WI38 (cell line): ENCODE data around the gene TLN1.

Experiments
- H3K4me3 ChIP-seq: 2 replicates; pipeline ENCODE4 v1.5.1; 2011; ENCODE audit warnings: low read depth, mild to moderate bottlenecking, control low read depth, low read length
- CTCF ChIP-seq: IDR thresholded peaks from 2 replicates; pipeline ENCODE4 v1.5.1; 2012; ENCODE audit warnings: low read depth, mild to moderate bottlenecking, control low read depth, low read length

Gene TLN1

GRCh38 chr9:35661756-35662350 lies 70.1 kb downstream of the TLN1 start:
- no peak overlapping the region for H3K4me3 ChIP-seq
- TF ChIP-seq CTCF: no peak

GRCh38 chr9:35660966-35661415 lies 71.0 kb downstream of the TLN1 start:
- TF ChIP-seq CTCF: peak; percentile 52
- H3K4me3 ChIP-seq: no peak overlapping the region

GRCh38 chr9:35659340-35659739 lies 72.7 kb downstream of the TLN1 start:
- TF ChIP-seq CTCF: no peak
- H3K4me3 ChIP-seq: peak overlapping the region; percentile 82

GRCh38 chr9:35658968-35659220 lies 73.1 kb downstream of the TLN1 start:
- peak overlapping the region; percentile 82 for H3K4me3 ChIP-seq
- TF ChIP-seq CTCF: no peak

GRCh38 chr9:35658137-35658967 lies 73.6 kb downstream of the TLN1 start, which contains the start of gene CCDC107:
Gene CCDC107 (plus strand): TSS chr9:35658292. CDS start chr9:35658380, 88 bp downstream.
- TF ChIP-seq CTCF: no peak
- H3K4me3 ChIP-seq: peak within 1 kb of the TSS; percentile 82

- H3K4me3 ChIP-seq: peak within 1 kb of the TSS; percentile 82
- 0 out of 2 replicates have a peak, but pooled peaks have one; percentile 12 for TF ChIP-seq CTCF
Observed at GRCh38 chr9:35657546-35658136, 74.4 kb downstream of the TLN1 start, which contains the start of gene RMRP. Gene RMRP (minus strand): TSS chr9:35658019.
